T follicular helper cell (primary cell): ENCODE measurements around the gene PKIG.

ENCODE experiments used
- DNase-seq: peaks from one replicate; pipeline ENCODE4 v3.0.0-alpha.2; 2020; ENCODE audit warnings: low read depth

The PKIG gene

GRCh38 chr20:44596876-44597275 lies 14.5 kb downstream of the PKIG start:
- DNase-seq = no peak

GRCh38 chr20:44597516-44597915 lies 15.1 kb downstream of the PKIG start:
- DNase-seq = no peak

- no peak for DNase-seq
Measured at GRCh38 chr20:44597930-44598329, 15.6 kb downstream of the PKIG start.

- no peak for DNase-seq
Measured at GRCh38 chr20:44598423-44599305, 16.3 kb downstream of the PKIG start.

GRCh38 chr20:44599715-44600114 lies 17.3 kb downstream of the PKIG start:
- no peak for DNase-seq

- DNase-seq = no peak
Measured at GRCh38 chr20:44600301-44600700, 17.9 kb downstream of the PKIG start.

GRCh38 chr20:44600758-44601201 lies 18.4 kb downstream of the PKIG start:
- no peak for DNase-seq

- no peak for DNase-seq
Measured at GRCh38 chr20:44601236-44601671, 18.9 kb downstream of the PKIG start.

GRCh38 chr20:44601801-44602204 lies 19.4 kb downstream of the PKIG start:
- no peak for DNase-seq

GRCh38 chr20:44603327-44603726 lies 20.9 kb downstream of the PKIG start:
- no peak for DNase-seq

GRCh38 chr20:44606725-44607441 lies 24.5 kb downstream of the PKIG start:
- no peak for DNase-seq

GRCh38 chr20:44609006-44609515 lies 26.7 kb downstream of the PKIG start:
- no peak for DNase-seq

- peak; percentile 68 for DNase-seq
Measured at GRCh38 chr20:44609516-44610312, 27.3 kb downstream of the PKIG start.

- no peak for DNase-seq
Measured at GRCh38 chr20:44610313-44610962, 28.1 kb downstream of the PKIG start.

GRCh38 chr20:44613575-44613974 lies 31.2 kb downstream of the PKIG start:
- DNase-seq = no peak

GRCh38 chr20:44614525-44614924 lies 32.1 kb downstream of the PKIG start:
- no peak for DNase-seq

GRCh38 chr20:44615169-44615791 lies 32.9 kb downstream of the PKIG start:
- no peak for DNase-seq

GRCh38 chr20:44615876-44616603 lies 33.7 kb downstream of the PKIG start:
- no peak for DNase-seq

GRCh38 chr20:44616604-44616964 lies 34.2 kb downstream of the PKIG start:
- DNase-seq = no peak

GRCh38 chr20:44618318-44618731 lies 35.9 kb downstream of the PKIG start:
- DNase-seq = no peak
